Caco-2 (cell line): ENCODE measurements around the gene BCDIN3D. TPM values are rescaled to one million over a fixed set of nuclear protein-coding genes. Genes with fewer than 3 reads are reported as not detected.
"Not testable (repeated sequence)": the region's sequence is repeated elsewhere in the genome, so short reads cannot be mapped to it uniquely, and the experiment has no call there.

Experiments
- BruUV-seq: library from RNA; stranded (reverse); fragments of 400-500 nt; replicated peaks from 2 replicates; lab custom pipeline; 2021; lab: Mats Ljungman, UMichigan
- CTCF ChIA-PET: fragments of 300-600 bp; sonication (Branson Sonifier 250); formaldehyde crosslinking; loops from one replicate; lab custom pipeline; 2022; ENCODE audit warnings: antibody characterized with exemption; lab: Charles Lee
- POLR2A ChIA-PET: fragments of 300-600 bp; sonication (Branson Sonifier 250); formaldehyde crosslinking; loops from one replicate; lab custom pipeline; 2022; ENCODE audit warnings: antibody characterized with exemption; lab: Charles Lee
- DNase-seq, 2 experiments: peaks; one replicate each; pipeline versions ENCODE4 v3.0.0 to v3.0.0-alpha.2; 2020 to 2022
- H3K27me3 ChIP-seq: replicated peaks from 2 replicates; pipeline ENCODE4 v1.6.0; 2011; ENCODE audit warnings: low read length; ENCODE audit not compliant: control insufficient read depth, insufficient read depth
- H3K36me3 ChIP-seq: 2 replicates; pipeline ENCODE4 v1.5.1; 2011; ENCODE audit warnings: low read length; ENCODE audit not compliant: control insufficient read depth, insufficient read depth
- H3K4me1 ChIP-seq: fragments of 250-450 bp; sonication (Bioruptor Pico); 2 replicates; pipeline ENCODE4 v1.5.1; 2020; ENCODE audit warnings: mild to moderate bottlenecking
- H3K4me3 ChIP-seq: 2 replicates; pipeline ENCODE4 v1.5.1; 2011; ENCODE audit warnings: low read depth, mild to moderate bottlenecking, control low read depth, low read length
- H3K9me3 ChIP-seq: fragments of 250-450 bp; sonication (Bioruptor Pico); 2 replicates; pipeline ENCODE4 v1.5.1; 2020; ENCODE audit warnings: mild to moderate bottlenecking, moderate library complexity
- H3K27ac Mint-ChIP-seq: one replicate; pipeline ENCODE4 v1.8.0; 2022; ENCODE audit warnings: mixed read lengths; ENCODE audit not compliant: unreplicated experiment
- H3K27me3 Mint-ChIP-seq: one replicate; pipeline ENCODE4 v1.8.0; 2022; ENCODE audit warnings: mixed read lengths; ENCODE audit not compliant: insufficient read depth, unreplicated experiment
- H3K36me3 Mint-ChIP-seq: one replicate; pipeline ENCODE4 v1.8.0; 2022; ENCODE audit warnings: mild to moderate bottlenecking, mixed read lengths; ENCODE audit not compliant: insufficient read depth, unreplicated experiment
- H3K4me1 Mint-ChIP-seq: one replicate; pipeline ENCODE4 v1.8.0; 2022; ENCODE audit warnings: low read depth, mixed read lengths; ENCODE audit not compliant: unreplicated experiment
- H3K4me3 Mint-ChIP-seq: one replicate; pipeline ENCODE4 v1.8.0; 2022; ENCODE audit warnings: mild to moderate bottlenecking, moderate library complexity, mixed read lengths; ENCODE audit not compliant: unreplicated experiment
- H3K9me3 Mint-ChIP-seq: one replicate; pipeline ENCODE4 v1.8.0; 2022; ENCODE audit warnings: mixed read lengths; ENCODE audit not compliant: unreplicated experiment
- intact Hi-C: fragments of 100-400 bp; cut with micrococcal nuclease; formaldehyde crosslinking; loops from one replicate; pipeline ENCODE4 v1.10.0; 2022; ENCODE audit not compliant: unreplicated experiment
- total RNA-seq: library from RNA; stranded (reverse); gene quantifications from 2 replicates; pipeline ENCODE4 v1.2.3, GENCODE V29; 2022
- TF ChIP-seq, protein P1 (sequence below), 2 experiments: fragments of 200-600 bp in 1 of 2; IDR thresholded peaks; 1 replicate in 1 of 2; 2 replicates in 1 of 2; pipeline versions ENCODE4 v1.5.1 to v1.8.0; 2011 to 2022; ENCODE audit warnings: antibody characterized with exemption in 1 of 2, control low read depth in 1 of 2, inconsistent platforms in 1 of 2, low read depth in 1 of 2, low read length in 1 of 2, mild to moderate bottlenecking in 1 of 2, moderate library complexity in 1 of 2; ENCODE audit not compliant: insufficient read depth in 1 of 2, severe bottlenecking in 1 of 2, unreplicated experiment in 1 of 2

BCDIN3D gene
- total RNA-seq, 1 experiment from 2014 or later, result 6.6 TPM

DNA sequence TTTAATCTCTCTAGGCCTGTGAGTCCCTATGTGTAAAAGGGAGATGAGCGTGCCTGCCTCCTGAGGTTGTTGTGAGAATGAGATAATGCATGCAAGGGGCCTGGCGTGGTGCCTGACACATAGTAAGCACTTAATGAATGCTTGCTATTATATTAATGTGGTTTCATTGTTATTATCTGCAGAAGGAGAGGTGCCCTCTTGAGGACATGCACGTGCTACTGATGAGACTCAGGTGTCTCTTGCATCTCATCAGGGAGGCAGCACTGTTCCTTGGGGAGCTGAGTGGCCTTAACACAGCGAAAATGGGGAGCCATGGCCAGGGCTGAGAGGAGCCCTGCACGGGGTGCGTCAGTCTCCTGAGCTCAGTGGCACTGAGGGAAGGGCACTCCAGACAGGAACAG lies 29.9 kb upstream of the BCDIN3D start:
- TF ChIP-seq, protein P1, sequence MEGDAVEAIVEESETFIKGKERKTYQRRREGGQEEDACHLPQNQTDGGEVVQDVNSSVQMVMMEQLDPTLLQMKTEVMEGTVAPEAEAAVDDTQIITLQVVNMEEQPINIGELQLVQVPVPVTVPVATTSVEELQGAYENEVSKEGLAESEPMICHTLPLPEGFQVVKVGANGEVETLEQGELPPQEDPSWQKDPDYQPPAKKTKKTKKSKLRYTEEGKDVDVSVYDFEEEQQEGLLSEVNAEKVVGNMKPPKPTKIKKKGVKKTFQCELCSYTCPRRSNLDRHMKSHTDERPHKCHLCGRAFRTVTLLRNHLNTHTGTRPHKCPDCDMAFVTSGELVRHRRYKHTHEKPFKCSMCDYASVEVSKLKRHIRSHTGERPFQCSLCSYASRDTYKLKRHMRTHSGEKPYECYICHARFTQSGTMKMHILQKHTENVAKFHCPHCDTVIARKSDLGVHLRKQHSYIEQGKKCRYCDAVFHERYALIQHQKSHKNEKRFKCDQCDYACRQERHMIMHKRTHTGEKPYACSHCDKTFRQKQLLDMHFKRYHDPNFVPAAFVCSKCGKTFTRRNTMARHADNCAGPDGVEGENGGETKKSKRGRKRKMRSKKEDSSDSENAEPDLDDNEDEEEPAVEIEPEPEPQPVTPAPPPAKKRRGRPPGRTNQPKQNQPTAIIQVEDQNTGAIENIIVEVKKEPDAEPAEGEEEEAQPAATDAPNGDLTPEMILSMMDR (IDR thresholded peaks at IDR 0.05; ENCODE audit: insufficient read depth in 1 of 2, low read depth in 1 of 2, low read length in 1 of 2, severe bottlenecking in 1 of 2, unreplicated experiment in 1 of 2), result no peak
- DNase-seq, result no peak
- H3K9me3 Mint-ChIP-seq, result peaks cover 5% of the 10 kb centered on the region
- Histone ChIP-seq H3K36me3 (no peaks in the 10 kb centered on the region), H3K4me1 (peaks cover 30% of the 10 kb centered on the region), H3K9me3 (no peaks in the 10 kb centered on the region), H3K27me3 (no peaks in the 10 kb centered on the region), H3K4me3 (no peak overlapping the region)
- ChIA-PET POLR2A (no interaction called here), CTCF (interaction anchor here (1.1 kb wide), 1 partner anchor 22 kb away, joined by 3 read pairs; no protein-coding TSS in a partner anchor)
- peaks cover 2% of the 10 kb centered on the region for H3K36me3 Mint-ChIP-seq
- H3K27me3 Mint-ChIP-seq, result no peaks in the 10 kb centered on the region
- BruUV-seq, result no TSS peak
- no peak overlapping the region for H3K27ac Mint-ChIP-seq
- peaks cover 18% of the 10 kb centered on the region for H3K4me1 Mint-ChIP-seq
- intact Hi-C loops, result no loop called here
- no peak overlapping the region for H3K4me3 Mint-ChIP-seq

DNA sequence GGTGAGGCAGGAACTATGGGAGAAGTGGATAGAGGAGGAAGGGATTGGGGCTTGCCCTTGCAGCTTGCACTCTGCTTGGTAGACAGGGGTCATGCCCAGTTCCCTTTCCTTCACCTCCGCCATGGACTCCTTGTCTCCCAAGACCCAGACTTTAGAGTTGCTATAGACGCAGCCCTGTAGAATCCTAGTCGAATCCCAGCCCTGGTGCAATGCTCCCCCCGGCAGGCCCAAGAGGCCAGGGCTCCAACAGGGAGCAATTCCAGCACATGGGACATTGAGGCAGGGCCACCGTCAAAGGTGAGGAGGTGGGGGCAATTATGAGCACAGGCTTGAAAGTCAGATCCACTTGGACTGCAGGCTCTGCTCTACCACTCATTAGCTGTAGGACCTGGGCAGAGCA lies 29.5 kb upstream of the BCDIN3D start:
- Mint-ChIP-seq H3K27me3 (no peaks in the 10 kb centered on the region), H3K36me3 (peaks cover 6% of the 10 kb centered on the region), H3K4me1 (peaks cover 22% of the 10 kb centered on the region), H3K27ac (peak overlapping the region; percentile 26), H3K9me3 (peaks cover under 1% of the 10 kb centered on the region), H3K4me3 (no peak overlapping the region)
- H3K36me3 ChIP-seq, result no peaks in the 10 kb centered on the region
- H3K4me1 ChIP-seq, result peaks cover 34% of the 10 kb centered on the region
- intact Hi-C loops, result no loop called here
- CTCF ChIA-PET, result interaction anchor here (1.1 kb wide), 1 partner anchor 22 kb away, joined by 3 read pairs; no protein-coding TSS in a partner anchor
- H3K4me3 ChIP-seq, result no peak overlapping the region
- no peaks in the 10 kb centered on the region for H3K9me3 ChIP-seq
- no peak for DNase-seq
- POLR2A ChIA-PET, result interaction anchor here (0.6 kb wide), 2 partner anchors 45 to 178 kb away, joined by 3 to 5 read pairs; no protein-coding TSS in a partner anchor
- H3K27me3 ChIP-seq, result no peaks in the 10 kb centered on the region
- no TSS peak for BruUV-seq
- TF ChIP-seq, protein P1 (IDR thresholded peaks at IDR 0.05; ENCODE audit: insufficient read depth in 1 of 2, low read depth in 1 of 2, low read length in 1 of 2, severe bottlenecking in 1 of 2, unreplicated experiment in 1 of 2), result no peak

DNA sequence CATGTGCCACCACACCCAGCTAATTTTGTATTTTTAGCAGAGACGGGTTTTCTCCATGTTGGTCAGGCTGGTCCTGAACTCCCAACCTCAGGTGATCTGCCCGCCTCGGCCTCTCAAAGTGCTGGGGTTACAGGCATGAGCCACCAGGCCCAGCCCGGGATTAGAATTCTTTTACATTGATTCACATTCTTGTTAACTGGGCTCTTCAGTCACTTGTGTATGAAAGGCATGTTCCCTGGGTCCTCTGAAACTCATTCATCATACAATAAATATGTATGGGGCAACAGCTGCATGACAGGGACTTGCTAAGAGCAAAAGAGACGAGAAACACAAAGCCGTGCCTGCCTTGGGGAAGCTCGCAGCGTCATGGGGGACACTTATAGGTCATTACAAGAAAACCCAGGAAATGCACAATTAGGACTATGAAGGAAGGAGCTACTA lies 28.9 kb upstream of the BCDIN3D start:
- H3K4me3 Mint-ChIP-seq, H3K9me3 ChIP-seq, H3K36me3 ChIP-seq, H3K36me3 Mint-ChIP-seq, H3K27me3 ChIP-seq, DNase-seq, intact Hi-C loops, BruUV-seq, H3K9me3 Mint-ChIP-seq, H3K4me3 ChIP-seq, H3K27me3 Mint-ChIP-seq: not testable (repeated sequence)
- peaks cover 39% of the 10 kb centered on the region for H3K4me1 ChIP-seq
- Mint-ChIP-seq H3K4me1 (peaks cover 28% of the 10 kb centered on the region), H3K27ac (peak overlapping the region; percentile 26)
- ChIA-PET POLR2A (interaction anchor here (0.6 kb wide), 2 partner anchors 45 to 179 kb away, joined by 3 to 5 read pairs; no protein-coding TSS in a partner anchor), CTCF (interaction anchor here (1.1 kb wide), 1 partner anchor 23 kb away, joined by 3 read pairs; no protein-coding TSS in a partner anchor)
